Liver (tissue), 9 donors: Measurements from ENCODE around the gene IL1R2. TPM values are rescaled to one million over a fixed set of nuclear protein-coding genes. Genes with fewer than 3 reads are reported as not detected.

Experiments used
- DNase-seq: peaks from one replicate; pipeline ENCODE4 v3.0.0-alpha.2; 2017; ENCODE audit warnings: low spot score
- H3K27ac ChIP-seq, 2 donors: one replicate each; pipeline ENCODE4 v1.7.0; 2013; ENCODE audit warnings: inconsistent platforms in 2 of 2, low read length in 2 of 2, control low read depth in 1 of 2, low read depth in 1 of 2, mild to moderate bottlenecking in 1 of 2
- H3K27me3 ChIP-seq, 4 donors: one replicate each; pipeline versions ENCODE4 v1.6.1 to v1.7.0; 2013; ENCODE audit warnings: low read length in 3 of 4, inconsistent platforms in 1 of 4, mild to moderate bottlenecking in 1 of 4, moderate library complexity in 1 of 4; ENCODE audit not compliant: control insufficient read depth in 4 of 4, insufficient read depth in 4 of 4
- H3K36me3 ChIP-seq, 4 donors: one replicate each; pipeline versions ENCODE4 v1.6.1 to v1.7.0; 2013; ENCODE audit warnings: low read length in 3 of 4, mild to moderate bottlenecking in 3 of 4, low read depth in 1 of 4, moderate library complexity in 1 of 4; ENCODE audit not compliant: control insufficient read depth in 4 of 4, insufficient read depth in 3 of 4
- H3K4me1 ChIP-seq, 4 donors: one replicate each; pipeline versions ENCODE4 v1.6.1 to v1.7.0; 2013; ENCODE audit warnings: low read length in 3 of 4, mild to moderate bottlenecking in 3 of 4, moderate library complexity in 1 of 4; ENCODE audit not compliant: control insufficient read depth in 4 of 4, insufficient read depth in 4 of 4
- H3K4me3 ChIP-seq, 3 donors: one replicate each; pipeline versions ENCODE4 v1.6.1 to v1.7.0; 2013; ENCODE audit warnings: low read length in 3 of 3, control low read depth in 1 of 3, low read depth in 1 of 3, mild to moderate bottlenecking in 1 of 3
- H3K9ac ChIP-seq, 2 donors: one replicate each; pipeline ENCODE4 v1.7.0; 2013; ENCODE audit warnings: low read length in 2 of 2, mild to moderate bottlenecking in 2 of 2, moderate library complexity in 2 of 2, control low read depth in 1 of 2, low read depth in 1 of 2
- H3K9me3 ChIP-seq, 4 donors: one replicate each; pipeline versions ENCODE4 v1.6.1 to v1.7.0; 2013; ENCODE audit warnings: low read length in 3 of 4; ENCODE audit not compliant: control insufficient read depth in 4 of 4
- ATF3 ChIP-seq: IDR thresholded peaks from 2 replicates; pipeline ENCODE4 v1.6.1; 2016; ENCODE audit warnings: antibody characterized with exemption
- EGR1 ChIP-seq, 2 donors: IDR thresholded peaks; 2 replicates each; pipeline ENCODE4 v1.6.1; 2016 to 2018; ENCODE audit warnings: antibody characterized with exemption in 2 of 2, low read depth in 2 of 2
- FOXA1 ChIP-seq: IDR thresholded peaks from 2 replicates; pipeline ENCODE4 v1.6.1; 2016; ENCODE audit warnings: antibody characterized with exemption
- GABPA ChIP-seq, 2 donors: IDR thresholded peaks in 1 of 2; conservative IDR thresholded peaks in 1 of 2; 2 replicates each; pipeline ENCODE4 v1.6.1; 2016; ENCODE audit warnings: antibody characterized with exemption in 2 of 2, mild to moderate bottlenecking in 1 of 2, moderate library complexity in 1 of 2
- HNF4A ChIP-seq, 2 donors: conservative IDR thresholded peaks; 2 replicates each; pipeline ENCODE4 v1.6.1; 2016; ENCODE audit warnings: antibody characterized with exemption in 2 of 2, mild to moderate bottlenecking in 2 of 2
- HNF4G ChIP-seq: IDR thresholded peaks from 2 replicates; pipeline ENCODE4 v1.6.1; 2016; ENCODE audit warnings: antibody characterized with exemption
- JUND ChIP-seq, 2 donors: IDR thresholded peaks; 2 replicates each; pipeline ENCODE4 v1.6.1; 2016; ENCODE audit warnings: antibody characterized with exemption in 2 of 2
- MAX ChIP-seq: IDR thresholded peaks from 2 replicates; pipeline ENCODE4 v1.6.1; 2016; ENCODE audit warnings: antibody characterized with exemption
- RAD21 ChIP-seq, 2 donors: IDR thresholded peaks; 2 replicates each; pipeline ENCODE4 v1.6.1; 2016; ENCODE audit warnings: antibody characterized with exemption in 2 of 2, mild to moderate bottlenecking in 2 of 2
- TAF1 ChIP-seq: conservative IDR thresholded peaks from 2 replicates; pipeline ENCODE4 v1.6.1; 2016; ENCODE audit warnings: antibody characterized with exemption, mild to moderate bottlenecking
- YY1 ChIP-seq: IDR thresholded peaks from 2 replicates; pipeline ENCODE4 v1.6.1; 2016; ENCODE audit warnings: antibody characterized with exemption, mild to moderate bottlenecking
- WGBS: extraction: QIAGEN DNeasy Blood & Tissue Kit; methylation state at CpG from one replicate; pipeline ENCODE4 v1.1.7; 2013; 5-methylcytosine and 5-hydroxymethylcytosine counted together
- polyA plus RNA-seq, 2 donors: library from polyadenylated mRNA; stranded (reverse) in 1 of 2; unstranded in 1 of 2; fragments of 200-250 nt in 1 of 2; fragments of >200 nt in 1 of 2; fragmentation: Nextera tagmentation in 1 of 2; extraction: Ambion mirVana in 1 of 2; gene quantifications; one replicate each; pipeline versions ENCODE4 v1.2.1 to v1.2.3, GENCODE V29; 2013 to 2015
- total RNA-seq, 2 donors: library from RNA; depleted of rRNA; stranded (reverse); fragments of >200 nt; gene quantifications; one replicate each; pipeline ENCODE4 v1.2.3, GENCODE V29; 2014
- donor health status: healthy.
- donor health status: healthy.
- donor health status: healthy.
- donor health status: healthy.
- donor health status: healthy.

Gene IL1R2
- total and polyA plus RNA-seq, 4 donors = 3.7 to 28.2 (median 7.3) TPM

DNA sequence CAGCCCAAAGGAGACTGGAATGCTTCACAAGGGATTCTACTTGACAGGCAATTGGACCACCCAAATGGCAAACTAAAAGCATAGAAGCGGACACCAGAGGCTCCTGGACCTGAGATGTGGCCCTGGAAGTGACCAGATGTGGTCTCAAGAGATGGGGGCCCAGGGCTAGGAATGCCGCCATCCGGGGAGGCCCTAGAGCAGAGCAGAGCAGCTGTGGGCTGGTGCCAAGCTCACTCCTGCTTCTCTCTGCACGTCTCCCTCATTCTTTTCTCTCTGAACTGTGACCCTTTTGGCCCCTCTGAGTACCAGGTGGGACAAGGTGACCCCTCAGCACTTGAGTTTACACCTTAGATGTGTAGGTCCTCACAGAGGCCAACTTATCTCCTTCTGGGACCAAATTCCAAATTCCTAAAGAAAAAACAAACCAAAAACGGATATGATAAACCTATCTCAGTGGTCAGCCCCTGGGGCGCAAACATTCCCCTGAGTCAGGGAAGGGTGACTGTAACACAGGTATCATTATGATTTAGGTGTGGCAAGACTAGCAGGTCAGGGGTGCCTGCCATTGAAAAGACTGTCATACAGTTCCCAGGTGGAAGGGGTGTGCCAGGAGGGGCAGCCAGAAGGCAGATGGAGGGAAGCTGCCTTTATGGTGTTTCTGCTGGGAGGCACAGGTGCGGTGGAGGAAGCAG is 6.5 kb upstream of the IL1R2 start:
- DNase-seq = no peak
- H3K27me3 ChIP-seq = no peaks in the 10 kb centered on the region
- TF ChIP-seq GABPA (IDR thresholded peaks at IDR 0.05 in 1 of 2, conservative IDR thresholded peaks at IDR 0.05 in 1 of 2) (no peak), RAD21 (IDR thresholded peaks at IDR 0.05) (no peak), JUND (IDR thresholded peaks at IDR 0.05) (no peak)
- H3K9me3 ChIP-seq = no peaks in the 10 kb centered on the region
- no peak overlapping the region for H3K9ac ChIP-seq
- no peak overlapping the region for H3K27ac ChIP-seq
- no peak overlapping the region for H3K4me3 ChIP-seq
- WGBS = 87% methylated on average over 7 of the region's 7 CpGs
- no peaks in the 10 kb centered on the region for H3K36me3 ChIP-seq
- H3K4me1 ChIP-seq = peaks cover 3 to 16% (median 15%) of the 10 kb centered on the region in 4 donors

DNA sequence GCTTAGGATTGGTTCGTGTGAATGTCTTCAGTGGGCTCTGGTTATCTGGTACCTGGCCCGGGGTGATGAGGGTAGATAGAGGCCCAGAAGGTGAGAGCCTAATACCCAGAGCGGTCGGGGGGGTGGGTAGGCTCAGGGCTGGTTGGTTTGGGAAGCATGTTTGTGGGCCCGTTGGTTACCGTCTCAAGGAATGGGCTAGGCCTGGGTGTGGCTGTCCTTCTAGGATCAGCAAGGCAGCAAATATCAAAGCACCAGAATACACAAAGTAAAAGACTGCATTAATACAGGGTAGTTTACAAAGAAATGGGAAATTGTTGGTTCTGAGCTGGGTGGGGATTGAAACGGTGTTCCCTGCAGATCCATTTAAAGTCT is 6.0 kb upstream of the IL1R2 start:
- H3K27me3 ChIP-seq = no peaks in the 10 kb centered on the region
- no peaks in the 10 kb centered on the region for H3K36me3 ChIP-seq
- H3K9me3 ChIP-seq = no peaks in the 10 kb centered on the region
- DNase-seq = no peak
- no peak for TF ChIP-seq HNF4A (conservative IDR thresholded peaks at IDR 0.05)
- TF ChIP-seq ATF3 = no peak
- TF ChIP-seq HNF4G = no peak
- TF ChIP-seq EGR1 (IDR thresholded peaks at IDR 0.05; ENCODE audit: low read depth in 2 of 2) = no peak
- no peak for TF ChIP-seq TAF1
- TF ChIP-seq JUND (IDR thresholded peaks at IDR 0.05) = no peak
- no peak for TF ChIP-seq FOXA1
- no peak for TF ChIP-seq GABPA (IDR thresholded peaks at IDR 0.05 in 1 of 2, conservative IDR thresholded peaks at IDR 0.05 in 1 of 2)
- no peak overlapping the region for H3K9ac ChIP-seq
- H3K27ac ChIP-seq = peak overlapping the region in 1 of 2 donors; percentile 6
- peaks cover 3 to 16% (median 15%) of the 10 kb centered on the region in 4 donors for H3K4me1 ChIP-seq
- H3K4me3 ChIP-seq = no peak overlapping the region
- 89% methylated on average over 7 of the region's 7 CpGs for WGBS

DNA sequence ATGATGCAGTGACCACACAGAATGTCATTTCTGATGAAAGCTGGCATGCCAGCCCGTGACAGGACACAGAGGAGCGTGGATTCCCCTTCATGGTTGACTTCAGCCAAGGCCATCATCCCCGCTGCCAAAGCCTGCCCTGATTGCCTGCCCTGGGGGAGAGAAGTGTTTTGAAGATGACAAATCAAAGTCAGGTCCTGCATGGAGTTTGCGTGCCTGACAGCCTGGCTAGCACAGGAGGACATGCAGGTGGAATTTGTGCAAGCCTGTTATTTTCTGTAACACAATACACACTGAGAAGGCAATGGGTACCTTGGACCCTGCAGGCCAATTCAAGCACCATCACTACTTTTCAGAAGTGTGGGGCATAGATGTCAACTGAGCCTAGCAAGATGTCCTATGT is 5.4 kb upstream of the IL1R2 start:
- no peak overlapping the region for H3K4me3 ChIP-seq
- TF ChIP-seq GABPA (IDR thresholded peaks at IDR 0.05 in 1 of 2, conservative IDR thresholded peaks at IDR 0.05 in 1 of 2) (no peak), FOXA1 (no peak), JUND (IDR thresholded peaks at IDR 0.05) (no peak), MAX (no peak), RAD21 (IDR thresholded peaks at IDR 0.05) (no peak), HNF4A (conservative IDR thresholded peaks at IDR 0.05) (no peak), YY1 (no peak), HNF4G (no peak)
- 71% methylated on average over 4 of the region's 4 CpGs for WGBS
- H3K9me3 ChIP-seq = no peaks in the 10 kb centered on the region
- no peak for DNase-seq
- no peak overlapping the region for H3K27ac ChIP-seq
- H3K9ac ChIP-seq = no peak overlapping the region
- H3K4me1 ChIP-seq = peaks cover 3 to 16% (median 15%) of the 10 kb centered on the region in 4 donors
- H3K36me3 ChIP-seq = no peaks in the 10 kb centered on the region
- no peaks in the 10 kb centered on the region for H3K27me3 ChIP-seq
